SK-N-MC (cell line): ENCODE results near the gene AZGP1.

Experiments
- EZH2 ChIP-seq: fragments of 200-600 bp; sonication (generic); IDR thresholded peaks from one replicate; pipeline ENCODE4 v1.6.1; 2017; ENCODE audit warnings: antibody characterized with exemption
- POLR2AphosphoS5 ChIP-seq: IDR thresholded peaks from 2 replicates; pipeline ENCODE4 v1.6.1; 2012; ENCODE audit warnings: mild to moderate bottlenecking, low read depth, low read length, borderline replicate concordance

- TF ChIP-seq POLR2AphosphoS5 = no peak
- no peak for TF ChIP-seq EZH2
These were observed 52.6 kb downstream of the AZGP1 start for GRCh38 chr7:99923200-99923599.
